CD4-positive, alpha-beta T cell (primary cell): Measurements from ENCODE around the gene BTBD1. TPM values are rescaled to one million over a fixed set of nuclear protein-coding genes. Genes with fewer than 3 reads are reported as not detected.

ENCODE experiments used
- ATAC-seq: fragments of 200-7000 bp; cut with Tn5 transposase; one replicate; pipeline ENCODE4 v1.10.0; 2022; ENCODE audit warnings: mild to moderate bottlenecking; ENCODE audit not compliant: poor library complexity
- CTCF ChIA-PET: fragments of 350-600 bp; sonication (Branson Sonifier 250); formaldehyde crosslinking; loops from one replicate; lab custom pipeline; 2021; ENCODE audit warnings: antibody characterized with exemption, inconsistent platforms; lab: Charles Lee
- POLR2A ChIA-PET: fragments of 350-600 bp; sonication (Branson Sonifier 250); formaldehyde crosslinking; loops from one replicate; lab custom pipeline; 2021; ENCODE audit warnings: antibody characterized with exemption, inconsistent platforms; lab: Charles Lee
- DNase-seq, 14 experiments: peaks; one replicate each; pipeline ENCODE4 v3.0.0-alpha.2; 2013 to 2020; ENCODE audit warnings: mixed read lengths in 2 of 14
- H3K27ac ChIP-seq, 2 donors: one replicate each; pipeline versions ENCODE4 v1.5.1 to v1.7.0; 2013; ENCODE audit warnings: low read length in 2 of 2, low read depth in 1 of 2, mild to moderate bottlenecking in 1 of 2
- H3K27me3 ChIP-seq, 2 experiments: 1 replicate in 1 of 2; 2 replicates in 1 of 2; pipeline versions ENCODE4 v1.6.1 to v1.7.0; 2013; ENCODE audit warnings: low read length in 2 of 2, control low read depth in 1 of 2, mild to moderate bottlenecking in 1 of 2, moderate library complexity in 1 of 2; ENCODE audit not compliant: insufficient read depth in 2 of 2, control insufficient read depth in 1 of 2
- H3K36me3 ChIP-seq: one replicate; pipeline ENCODE4 v1.6.1; 2013; ENCODE audit warnings: low read length, control low read depth; ENCODE audit not compliant: insufficient read depth
- H3K4me1 ChIP-seq: one replicate; pipeline ENCODE4 v1.6.1; 2013; ENCODE audit warnings: low read length, control low read depth; ENCODE audit not compliant: insufficient read depth
- H3K4me3 ChIP-seq: one replicate; pipeline ENCODE4 v1.5.1; 2013; ENCODE audit warnings: mild to moderate bottlenecking, low read length, moderate library complexity
- H3K9me3 ChIP-seq, 2 experiments: 1 replicate in 1 of 2; 2 replicates in 1 of 2; pipeline versions ENCODE4 v1.6.1 to v1.7.0; 2013; ENCODE audit warnings: low read length in 2 of 2, mild to moderate bottlenecking in 2 of 2, control low read depth in 1 of 2, moderate library complexity in 1 of 2; ENCODE audit not compliant: control insufficient read depth in 1 of 2, insufficient read depth in 1 of 2
- H3K27ac Mint-ChIP-seq: one replicate; pipeline ENCODE4 v1.8.0; 2020; ENCODE audit warnings: mixed read lengths
- H3K27me3 Mint-ChIP-seq: one replicate; pipeline ENCODE4 v1.8.0; 2021; ENCODE audit warnings: mixed read lengths
- H3K36me3 Mint-ChIP-seq: one replicate; pipeline ENCODE4 v1.8.0; 2021; ENCODE audit warnings: low read depth, mixed read lengths
- H3K4me1 Mint-ChIP-seq: one replicate; pipeline ENCODE4 v1.8.0; 2021; ENCODE audit warnings: low read depth, mixed read lengths
- H3K4me3 Mint-ChIP-seq: one replicate; pipeline ENCODE4 v1.8.0; 2020; ENCODE audit warnings: mild to moderate bottlenecking, mixed read lengths
- H3K9me3 Mint-ChIP-seq: one replicate; pipeline ENCODE4 v1.8.0; 2020; ENCODE audit warnings: mixed read lengths
- intact Hi-C, 2 experiments: fragments of 100-400 bp; cut with DNase I in 1 of 2; cut with micrococcal nuclease in 1 of 2; formaldehyde crosslinking; loops; one replicate each; pipeline versions ENCODE4 v1.15.1 to v1.9.0; 2023 to 2025; cut with DNase I, micrococcal nuclease
- total RNA-seq, 174 experiments: library from RNA in 2 of 174; stranded (reverse) in 2 of 174; gene quantifications; one replicate each; pipeline ENCODE4 v1.2.3 and lab custom pipeline; 2021 to 2026
- TF ChIP-seq, protein P1 (sequence below): fragments of 200-600 bp; IDR thresholded peaks from one replicate; pipeline ENCODE4 v1.8.0; 2022; ENCODE audit warnings: antibody characterized with exemption, mild to moderate bottlenecking

The BTBD1 gene
- total RNA-seq, 2 experiments from 2014 or later, result 26.3 to 27.5 TPM

DNA sequence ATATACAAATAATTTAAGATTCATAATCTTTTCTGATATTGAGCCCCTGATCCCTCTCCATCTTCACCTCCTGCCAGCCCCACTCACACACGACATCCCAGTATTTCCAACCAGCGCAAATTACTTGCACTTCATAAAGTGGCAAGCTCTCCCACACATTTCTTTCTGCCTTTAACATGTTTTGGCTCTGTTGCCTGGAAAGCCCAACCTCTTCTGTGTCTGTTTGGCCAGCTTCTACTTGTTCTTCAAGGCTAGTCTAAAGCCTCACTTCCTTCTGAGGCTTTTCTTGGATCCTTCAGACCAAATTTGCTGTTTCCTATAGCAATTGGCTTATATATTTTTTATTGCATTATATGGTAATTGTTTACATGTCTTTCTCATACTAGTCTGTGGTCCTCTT is 35.3 kb upstream of the BTBD1 start:
- intact Hi-C loops, result no loop called here
- peaks cover 18 to 21% of the 10 kb centered on the region in 2 experiments for H3K27me3 ChIP-seq
- Mint-ChIP-seq H3K27me3 (peaks cover 60% of the 10 kb centered on the region), H3K27ac (no peak overlapping the region), H3K4me1 (peaks cover 4% of the 10 kb centered on the region), H3K9me3 (no peaks in the 10 kb centered on the region), H3K36me3 (no peaks in the 10 kb centered on the region), H3K4me3 (no peak overlapping the region)
- ChIA-PET POLR2A (no interaction called here), CTCF (no interaction called here)
- DNase-seq (no peak), ATAC-seq (no peak)
- H3K36me3 ChIP-seq, result no peaks in the 10 kb centered on the region
- no peaks in the 10 kb centered on the region for H3K9me3 ChIP-seq
- no peaks in the 10 kb centered on the region for H3K4me1 ChIP-seq
- no peak overlapping the region for H3K4me3 ChIP-seq
- no peak overlapping the region for H3K27ac ChIP-seq
- TF ChIP-seq, protein P1, sequence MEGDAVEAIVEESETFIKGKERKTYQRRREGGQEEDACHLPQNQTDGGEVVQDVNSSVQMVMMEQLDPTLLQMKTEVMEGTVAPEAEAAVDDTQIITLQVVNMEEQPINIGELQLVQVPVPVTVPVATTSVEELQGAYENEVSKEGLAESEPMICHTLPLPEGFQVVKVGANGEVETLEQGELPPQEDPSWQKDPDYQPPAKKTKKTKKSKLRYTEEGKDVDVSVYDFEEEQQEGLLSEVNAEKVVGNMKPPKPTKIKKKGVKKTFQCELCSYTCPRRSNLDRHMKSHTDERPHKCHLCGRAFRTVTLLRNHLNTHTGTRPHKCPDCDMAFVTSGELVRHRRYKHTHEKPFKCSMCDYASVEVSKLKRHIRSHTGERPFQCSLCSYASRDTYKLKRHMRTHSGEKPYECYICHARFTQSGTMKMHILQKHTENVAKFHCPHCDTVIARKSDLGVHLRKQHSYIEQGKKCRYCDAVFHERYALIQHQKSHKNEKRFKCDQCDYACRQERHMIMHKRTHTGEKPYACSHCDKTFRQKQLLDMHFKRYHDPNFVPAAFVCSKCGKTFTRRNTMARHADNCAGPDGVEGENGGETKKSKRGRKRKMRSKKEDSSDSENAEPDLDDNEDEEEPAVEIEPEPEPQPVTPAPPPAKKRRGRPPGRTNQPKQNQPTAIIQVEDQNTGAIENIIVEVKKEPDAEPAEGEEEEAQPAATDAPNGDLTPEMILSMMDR, result no peak

DNA sequence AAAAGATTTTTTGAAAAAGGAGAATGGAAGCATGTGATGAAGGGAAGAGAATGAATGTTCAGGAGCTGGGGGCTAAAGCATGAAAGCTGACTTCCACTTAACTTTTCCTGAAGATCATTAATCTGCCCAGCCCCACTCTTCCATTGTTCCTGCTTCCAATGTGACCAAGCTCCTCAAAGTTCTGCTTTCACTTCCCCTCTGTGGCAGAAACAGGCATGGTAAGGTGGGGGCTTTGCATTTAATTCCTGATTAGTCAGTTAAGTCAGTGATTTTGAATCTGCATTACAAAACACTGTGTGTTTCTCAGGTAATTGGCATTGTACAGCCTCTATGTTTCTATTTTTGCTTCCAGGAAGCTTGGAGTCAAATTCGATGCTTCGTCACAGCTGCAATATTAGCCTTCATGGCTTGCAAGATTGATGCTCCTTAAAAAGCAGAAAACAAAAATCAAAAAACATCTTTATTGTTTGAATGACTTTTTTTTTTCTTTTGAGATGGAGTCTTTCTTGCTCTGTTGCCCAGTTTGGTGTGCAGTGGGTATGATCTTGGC is 33.1 kb upstream of the BTBD1 start:
- H3K27me3 Mint-ChIP-seq, result peaks cover 56% of the 10 kb centered on the region
- Histone ChIP-seq H3K9me3 (no peaks in the 10 kb centered on the region), H3K27ac (no peak overlapping the region), H3K27me3 (peaks cover 9 to 15% of the 10 kb centered on the region in 2 experiments), H3K36me3 (no peaks in the 10 kb centered on the region), H3K4me1 (no peaks in the 10 kb centered on the region), H3K4me3 (no peak overlapping the region)
- H3K36me3 Mint-ChIP-seq, result no peaks in the 10 kb centered on the region
- H3K9me3 Mint-ChIP-seq, result no peaks in the 10 kb centered on the region
- POLR2A ChIA-PET, result no interaction called here
- H3K4me3 Mint-ChIP-seq, result no peak overlapping the region
- ATAC-seq, result no peak
- no peak overlapping the region for H3K27ac Mint-ChIP-seq
- CTCF ChIA-PET, result no interaction called here
- DNase-seq, result peak in 3 of 14 experiments; percentile 10 to 31 (median 23)
- no peaks in the 10 kb centered on the region for H3K4me1 Mint-ChIP-seq
- TF ChIP-seq, protein P1, result no peak
- intact Hi-C loops, result no loop called here

DNA sequence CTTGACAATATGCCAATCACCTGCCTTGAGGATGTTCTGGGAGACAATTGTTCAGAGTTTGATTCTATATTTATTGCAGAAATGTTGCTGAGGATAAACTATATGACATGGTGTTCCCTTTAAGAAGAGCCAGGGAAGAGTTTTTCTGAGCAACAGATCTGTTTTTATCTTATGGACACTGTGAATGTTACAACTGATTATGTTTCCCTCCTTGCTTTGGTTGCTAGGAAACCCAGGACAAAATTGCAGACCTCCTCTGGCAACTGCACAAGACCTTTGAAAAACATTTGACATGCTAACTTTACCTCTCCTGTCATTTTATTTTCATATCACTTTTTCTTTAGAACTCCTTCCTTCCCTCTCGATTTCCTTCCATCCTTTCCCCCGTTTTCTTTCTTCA is 32.2 kb upstream of the BTBD1 start:
- Histone ChIP-seq H3K27ac (no peak overlapping the region), H3K36me3 (no peaks in the 10 kb centered on the region), H3K4me1 (no peaks in the 10 kb centered on the region), H3K9me3 (no peaks in the 10 kb centered on the region), H3K27me3 (peaks cover 9 to 15% of the 10 kb centered on the region in 2 experiments), H3K4me3 (no peak overlapping the region)
- intact Hi-C loops, result no loop called here
- H3K27ac Mint-ChIP-seq, result no peak overlapping the region
- peaks cover 50% of the 10 kb centered on the region for H3K27me3 Mint-ChIP-seq
- TF ChIP-seq, protein P1, result no peak
- H3K4me1 Mint-ChIP-seq, result no peaks in the 10 kb centered on the region
- ChIA-PET CTCF (no interaction called here), POLR2A (no interaction called here)
- no peaks in the 10 kb centered on the region for H3K36me3 Mint-ChIP-seq
- no peak for DNase-seq
- no peaks in the 10 kb centered on the region for H3K9me3 Mint-ChIP-seq
- H3K4me3 Mint-ChIP-seq, result no peak overlapping the region
- no peak for ATAC-seq
